ENCODE results near the gene BMPR1A.

The BMPR1A gene

DNA sequence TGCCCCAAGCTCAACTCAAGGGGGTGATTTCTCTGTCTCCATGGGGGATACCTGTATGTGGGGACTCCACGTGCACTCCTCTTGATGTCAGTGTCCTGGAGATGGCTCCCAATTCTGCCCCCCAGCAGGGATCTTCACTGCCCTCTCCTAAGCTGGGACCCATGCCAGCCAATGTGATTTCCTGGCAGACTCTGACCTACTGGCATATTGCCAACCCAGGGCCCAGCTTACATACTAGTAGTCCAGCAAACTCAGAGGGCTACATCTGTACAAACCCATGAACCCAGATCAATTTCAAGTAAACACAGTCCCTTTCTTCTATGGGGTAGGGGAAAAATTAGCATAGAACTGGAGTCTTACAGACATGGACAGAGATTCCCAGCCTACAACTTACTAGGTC lies 26.2 kb upstream of the BMPR1A start:
- Histone ChIP-seq H4K20me1 (ENCODE audit: control insufficient read depth, insufficient read depth, low read depth, low read length) (0 out of 2 replicates have a peak, but pooled peaks cover 5% of the 10 kb centered on the region), H3K4me2 (ENCODE audit: low read length) (no peak overlapping the region), H3K9me3 (ENCODE audit: control insufficient read depth, insufficient read depth, low read length) (no peaks in the 10 kb centered on the region), H3K4me3 (ENCODE audit: low read length) (no peak overlapping the region), H3K27me3 (ENCODE audit: control insufficient read depth, low read length) (peaks cover 15% of the 10 kb centered on the region), H3K4me1 (ENCODE audit: control insufficient read depth, low read length) (no peaks in the 10 kb centered on the region), H3K79me2 (ENCODE audit: control insufficient read depth, low read length) (no peaks in the 10 kb centered on the region), H3K36me3 (ENCODE audit: control insufficient read depth, low read length) (no peaks in the 10 kb centered on the region), H3K27ac (ENCODE audit: low read depth, low read length) (no peak overlapping the region), H3K9me2 (replicated peaks; ENCODE audit: control insufficient read depth, low read length) (no peaks in the 10 kb centered on the region), H3F3A (ENCODE audit: control insufficient read depth, insufficient read depth) (no peaks in the 10 kb centered on the region)
- TF ChIP-seq, protein P1, sequence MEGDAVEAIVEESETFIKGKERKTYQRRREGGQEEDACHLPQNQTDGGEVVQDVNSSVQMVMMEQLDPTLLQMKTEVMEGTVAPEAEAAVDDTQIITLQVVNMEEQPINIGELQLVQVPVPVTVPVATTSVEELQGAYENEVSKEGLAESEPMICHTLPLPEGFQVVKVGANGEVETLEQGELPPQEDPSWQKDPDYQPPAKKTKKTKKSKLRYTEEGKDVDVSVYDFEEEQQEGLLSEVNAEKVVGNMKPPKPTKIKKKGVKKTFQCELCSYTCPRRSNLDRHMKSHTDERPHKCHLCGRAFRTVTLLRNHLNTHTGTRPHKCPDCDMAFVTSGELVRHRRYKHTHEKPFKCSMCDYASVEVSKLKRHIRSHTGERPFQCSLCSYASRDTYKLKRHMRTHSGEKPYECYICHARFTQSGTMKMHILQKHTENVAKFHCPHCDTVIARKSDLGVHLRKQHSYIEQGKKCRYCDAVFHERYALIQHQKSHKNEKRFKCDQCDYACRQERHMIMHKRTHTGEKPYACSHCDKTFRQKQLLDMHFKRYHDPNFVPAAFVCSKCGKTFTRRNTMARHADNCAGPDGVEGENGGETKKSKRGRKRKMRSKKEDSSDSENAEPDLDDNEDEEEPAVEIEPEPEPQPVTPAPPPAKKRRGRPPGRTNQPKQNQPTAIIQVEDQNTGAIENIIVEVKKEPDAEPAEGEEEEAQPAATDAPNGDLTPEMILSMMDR (IDR thresholded peaks at IDR 0.05; ENCODE audit: low read depth, low read length, poor library complexity, severe bottlenecking), result no peak
- no peak for TF ChIP-seq EZH2phosphoT487 (IDR thresholded peaks at IDR 0.05; ENCODE audit: borderline replicate concordance, low read length)

DNA sequence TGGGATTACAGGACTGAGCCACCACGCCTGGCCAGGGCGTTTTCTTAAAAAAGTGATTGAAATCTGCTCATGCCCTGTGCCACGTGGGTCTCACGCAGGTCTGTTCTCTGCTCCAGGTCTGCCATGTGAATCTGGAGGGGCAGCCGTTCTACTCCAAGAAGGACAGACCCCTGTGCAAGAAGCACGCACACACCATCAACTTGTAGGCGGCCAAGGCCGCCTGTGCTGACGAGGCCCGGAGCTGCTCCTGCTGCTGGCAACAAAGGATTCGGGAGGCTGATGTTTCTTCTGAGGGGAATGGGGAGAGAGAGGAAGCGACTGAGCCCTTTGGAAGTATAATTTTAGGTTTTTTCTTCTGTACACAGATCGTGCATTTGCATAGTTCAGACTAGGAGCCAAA lies 23.6 kb upstream of the BMPR1A start:
- Histone ChIP-seq H4K20me1 (ENCODE audit: control insufficient read depth, insufficient read depth, low read depth, low read length) (0 out of 2 replicates have a peak, but pooled peaks cover 5% of the 10 kb centered on the region), H3K36me3 (ENCODE audit: control insufficient read depth, low read length) (no peaks in the 10 kb centered on the region), H3F3A (ENCODE audit: control insufficient read depth, insufficient read depth) (no peaks in the 10 kb centered on the region), H3K4me2 (ENCODE audit: low read length) (no peak overlapping the region), H3K4me1 (ENCODE audit: control insufficient read depth, low read length) (no peaks in the 10 kb centered on the region), H3K4me3 (ENCODE audit: low read length) (no peak overlapping the region), H3K9me3 (ENCODE audit: control insufficient read depth, insufficient read depth, low read length) (no peaks in the 10 kb centered on the region), H3K27me3 (ENCODE audit: control insufficient read depth, low read length) (peaks cover 17% of the 10 kb centered on the region), H3K27ac (ENCODE audit: low read depth, low read length) (no peak overlapping the region), H3K9me2 (replicated peaks; ENCODE audit: control insufficient read depth, low read length) (no peaks in the 10 kb centered on the region), H3K79me2 (ENCODE audit: control insufficient read depth, low read length) (no peaks in the 10 kb centered on the region)
- TF ChIP-seq, protein P1 (IDR thresholded peaks at IDR 0.05; ENCODE audit: low read depth, low read length, poor library complexity, severe bottlenecking), result no peak
- TF ChIP-seq EZH2phosphoT487 (IDR thresholded peaks at IDR 0.05; ENCODE audit: borderline replicate concordance, low read length), result no peak

DNA sequence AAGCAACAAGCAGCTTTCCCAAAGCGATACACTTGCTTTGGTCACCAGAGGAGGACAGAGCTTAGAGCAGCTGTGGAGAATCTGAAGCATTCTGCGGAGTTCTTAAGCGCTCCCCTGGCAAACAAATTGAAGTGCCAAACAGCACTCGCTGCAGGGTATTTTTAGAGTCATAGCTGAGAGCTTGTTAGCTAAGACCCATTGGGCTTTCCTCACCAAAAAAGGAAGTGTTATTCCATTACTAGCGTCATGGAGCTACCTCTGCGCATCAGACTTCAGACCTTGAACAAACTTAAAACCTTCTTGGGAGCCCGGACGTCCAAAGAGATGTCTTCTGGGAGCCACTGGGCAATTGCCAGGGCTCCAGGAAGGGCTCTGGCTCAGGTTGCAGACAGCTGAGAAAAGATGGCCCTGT lies 23.2 kb upstream of the BMPR1A start:
- H3K9me2 ChIP-seq (replicated peaks; ENCODE audit: control insufficient read depth, low read length), result no peaks in the 10 kb centered on the region
- 0 out of 2 replicates have a peak, but pooled peaks cover 5% of the 10 kb centered on the region for H4K20me1 ChIP-seq (ENCODE audit: control insufficient read depth, insufficient read depth, low read depth, low read length)
- H3K4me3 ChIP-seq (ENCODE audit: low read length), result no peak overlapping the region
- no peaks in the 10 kb centered on the region for H3K9me3 ChIP-seq (ENCODE audit: control insufficient read depth, insufficient read depth, low read length)
- H3K36me3 ChIP-seq (ENCODE audit: control insufficient read depth, low read length), result no peaks in the 10 kb centered on the region
- TF ChIP-seq, protein P1 (IDR thresholded peaks at IDR 0.05; ENCODE audit: low read depth, low read length, poor library complexity, severe bottlenecking), result no peak
- no peak for TF ChIP-seq EZH2phosphoT487 (IDR thresholded peaks at IDR 0.05; ENCODE audit: borderline replicate concordance, low read length)
- no peak overlapping the region for H3K27ac ChIP-seq (ENCODE audit: low read depth, low read length)
- H3K79me2 ChIP-seq (ENCODE audit: control insufficient read depth, low read length), result no peaks in the 10 kb centered on the region
- no peaks in the 10 kb centered on the region for H3K4me1 ChIP-seq (ENCODE audit: control insufficient read depth, low read length)
- H3K4me2 ChIP-seq (ENCODE audit: low read length), result no peak overlapping the region
- H3F3A ChIP-seq (ENCODE audit: control insufficient read depth, insufficient read depth), result no peaks in the 10 kb centered on the region
- peaks cover 14% of the 10 kb centered on the region for H3K27me3 ChIP-seq (ENCODE audit: control insufficient read depth, low read length)

All from DOHH2 (cell line).